Skeletal muscle satellite cell (primary cell): ENCODE results near the gene MEF2C. TPM values are rescaled to one million over a fixed set of nuclear protein-coding genes. Genes with fewer than 3 reads are reported as not detected.
"Not testable (repeated sequence)": the region's sequence is repeated elsewhere in the genome, so short reads cannot be mapped to it uniquely, and the experiment has no call there.

Experiments used
- H3K27me3 ChIP-seq: 2 replicates; pipeline ENCODE4 v1.7.0; 2013; ENCODE audit warnings: low read length; ENCODE audit not compliant: control insufficient read depth, insufficient read depth
- H3K36me3 ChIP-seq: 2 replicates; pipeline ENCODE4 v1.7.0; 2013; ENCODE audit warnings: mild to moderate bottlenecking, control low read depth, low read length; ENCODE audit not compliant: insufficient read depth
- H3K4me1 ChIP-seq: 2 replicates; pipeline ENCODE4 v1.7.0; 2013; ENCODE audit warnings: low read length; ENCODE audit not compliant: control insufficient read depth, insufficient read depth
- H3K4me2 ChIP-seq: 2 replicates; pipeline ENCODE4 v1.7.0; 2013; ENCODE audit warnings: mild to moderate bottlenecking, low read length
- H3K4me3 ChIP-seq: 2 replicates; pipeline ENCODE4 v1.7.0; 2013; ENCODE audit warnings: low read length
- H3K9ac ChIP-seq: 2 replicates; pipeline ENCODE4 v1.7.0; 2013; ENCODE audit warnings: mild to moderate bottlenecking, low read depth, low read length, moderate library complexity
- H3K9me3 ChIP-seq: replicated peaks from 2 replicates; pipeline ENCODE4 v1.7.0; 2013; ENCODE audit warnings: mild to moderate bottlenecking, control low read depth, low read length
- total RNA-seq: library from RNA; depleted of rRNA; stranded (reverse); fragments of >200 nt; gene quantifications from 2 replicates; pipeline ENCODE4 v1.2.3, GENCODE V29; 2012; rRNA removed

The MEF2C gene
- total RNA-seq: 2.3 and 23.2 TPM in 2 replicates

DNA sequence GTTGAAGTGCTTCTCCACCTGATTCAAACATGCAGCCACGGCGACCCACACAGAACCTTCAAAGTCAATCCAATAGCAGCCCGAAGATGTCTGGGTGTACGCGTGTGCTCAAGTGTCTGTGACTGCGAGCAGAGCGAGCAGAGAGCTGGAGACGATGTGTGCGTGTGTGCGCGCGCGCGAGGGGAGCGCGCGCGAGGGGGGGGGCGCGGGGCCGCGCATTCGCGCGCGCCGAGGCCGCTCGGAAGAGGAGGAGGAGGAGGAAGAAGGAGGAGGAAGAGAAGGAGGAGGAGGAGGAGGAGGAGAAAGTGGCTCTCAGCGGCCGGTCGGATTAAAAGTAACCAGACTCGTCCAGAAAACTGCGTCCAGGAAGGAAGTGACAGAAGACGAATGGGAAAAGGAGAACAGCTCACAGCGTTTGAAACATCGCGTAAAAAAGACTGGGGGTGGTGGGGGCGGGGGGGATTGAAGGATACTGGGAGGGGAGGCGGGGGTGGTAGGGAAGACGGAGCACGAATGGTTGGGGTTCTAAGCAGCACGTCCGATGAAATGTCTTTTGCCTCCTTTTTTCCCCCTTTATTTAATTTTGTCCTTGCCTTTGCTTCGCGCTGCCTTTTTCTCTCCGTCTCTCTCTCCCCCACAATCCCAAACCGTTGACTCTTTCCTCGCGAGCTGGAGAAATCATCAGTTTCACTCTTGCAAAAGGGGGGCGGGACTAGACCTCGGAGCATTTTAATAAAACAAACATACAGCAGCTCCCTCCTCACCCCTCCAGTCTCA lies at the start of gene MEF2C:
MEF2C (minus strand) TSS at position 126 of the 777 bp plus-strand sequence. CDS start 59,396 bp downstream, outside the sequence.
- H3K36me3 ChIP-seq: no peaks in the 10 kb centered on the region
- H3K27me3 ChIP-seq: no peaks in the 10 kb centered on the region
- H3K4me1 ChIP-seq: peaks cover 10% of the 10 kb centered on the region
- H3K4me3 ChIP-seq: peak within 1 kb of the TSS; percentile 83
- H3K4me2 ChIP-seq: peak within 1 kb of the TSS; percentile 90
- peak within 1 kb of the TSS; percentile 86 for H3K9ac ChIP-seq
- H3K9me3 ChIP-seq: no peaks in the 10 kb centered on the region

GRCh38 chr5:88932541-88932940 lies 49.6 kb upstream of the MEF2C start:
- Histone ChIP-seq H3K9me3 (no peaks in the 10 kb centered on the region), H3K36me3 (no peaks in the 10 kb centered on the region), H3K9ac (no peak overlapping the region), H3K4me2 (no peak overlapping the region), H3K4me3 (no peak overlapping the region), H3K27me3 (no peaks in the 10 kb centered on the region), H3K4me1 (no peaks in the 10 kb centered on the region)

DNA sequence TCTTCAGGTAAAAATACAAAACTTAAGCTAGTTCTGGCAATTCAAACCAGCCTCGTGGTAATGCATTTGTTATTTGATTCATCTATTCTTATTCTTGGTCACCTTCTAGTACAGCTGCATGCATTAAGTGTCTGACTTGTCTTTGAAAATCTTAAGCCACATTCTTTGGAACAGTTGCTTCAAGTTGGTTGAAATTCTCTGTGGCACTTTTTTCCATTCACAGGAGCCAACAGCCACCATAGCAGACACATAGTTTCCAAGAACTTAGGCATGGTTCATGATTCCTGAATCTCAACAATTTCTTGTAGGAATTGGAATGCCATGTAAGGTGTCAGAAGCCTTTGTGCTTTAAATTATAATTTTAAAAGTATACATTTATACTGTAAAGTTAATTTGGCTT lies 47.4 kb upstream of the MEF2C start:
- H3K27me3 ChIP-seq: no peaks in the 10 kb centered on the region
- no peak overlapping the region for H3K9ac ChIP-seq
- no peaks in the 10 kb centered on the region for H3K9me3 ChIP-seq
- H3K4me2 ChIP-seq: no peak overlapping the region
- no peaks in the 10 kb centered on the region for H3K36me3 ChIP-seq
- no peak overlapping the region for H3K4me3 ChIP-seq
- H3K4me1 ChIP-seq: no peaks in the 10 kb centered on the region

DNA sequence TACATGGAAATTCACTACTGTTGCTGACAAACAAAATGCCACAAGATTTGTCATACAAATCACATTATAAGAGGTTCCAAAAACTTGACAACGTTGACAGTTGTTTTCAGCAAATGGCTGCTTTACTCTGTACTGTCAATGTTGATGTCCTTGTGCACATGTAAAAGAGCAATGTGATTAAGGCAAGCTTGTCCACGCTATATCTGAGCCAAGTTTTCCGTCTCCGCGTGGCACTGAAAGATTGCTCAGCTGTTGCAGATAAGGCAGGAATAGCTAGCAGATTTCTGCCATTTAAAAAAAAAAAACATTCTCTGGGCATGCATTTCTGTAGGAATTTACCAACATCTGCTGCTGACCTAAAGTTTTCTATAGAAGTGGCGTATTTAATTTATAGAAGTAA lies 46.4 kb upstream of the MEF2C start:
- H3K27me3 ChIP-seq: no peaks in the 10 kb centered on the region
- no peaks in the 10 kb centered on the region for H3K4me1 ChIP-seq
- no peaks in the 10 kb centered on the region for H3K36me3 ChIP-seq
- no peak overlapping the region for H3K4me3 ChIP-seq
- H3K9ac ChIP-seq: no peak overlapping the region
- no peaks in the 10 kb centered on the region for H3K9me3 ChIP-seq
- no peak overlapping the region for H3K4me2 ChIP-seq

DNA sequence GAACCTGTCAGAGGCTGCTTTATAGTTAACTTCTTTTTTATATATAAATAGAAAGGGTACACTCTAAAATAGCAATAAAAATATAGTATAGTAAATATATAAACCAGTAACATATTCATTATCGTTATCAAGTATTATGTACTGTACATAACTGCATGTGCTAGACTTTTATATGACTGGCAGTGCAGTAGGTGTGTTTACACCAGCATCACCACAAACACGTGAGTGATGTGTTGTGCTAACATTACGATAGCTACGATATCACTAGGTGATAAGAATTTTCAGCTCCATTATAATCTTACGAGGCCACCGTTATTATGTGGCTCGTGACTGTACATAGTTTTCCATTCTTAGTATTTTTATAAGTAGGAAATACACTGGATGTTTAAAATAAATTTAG lies 43.8 kb upstream of the MEF2C start:
- no peak overlapping the region for H3K4me2 ChIP-seq
- H3K4me3 ChIP-seq: no peak overlapping the region
- no peaks in the 10 kb centered on the region for H3K27me3 ChIP-seq
- no peaks in the 10 kb centered on the region for H3K9me3 ChIP-seq
- no peaks in the 10 kb centered on the region for H3K4me1 ChIP-seq
- H3K9ac ChIP-seq: no peak overlapping the region
- no peaks in the 10 kb centered on the region for H3K36me3 ChIP-seq

GRCh38 chr5:88925692-88926490 lies 42.9 kb upstream of the MEF2C start:
- Histone ChIP-seq H3K4me2 (no peak overlapping the region), H3K4me1 (no peaks in the 10 kb centered on the region), H3K4me3 (no peak overlapping the region), H3K36me3 (no peaks in the 10 kb centered on the region), H3K9me3 (no peaks in the 10 kb centered on the region), H3K9ac (no peak overlapping the region), H3K27me3 (no peaks in the 10 kb centered on the region)

DNA sequence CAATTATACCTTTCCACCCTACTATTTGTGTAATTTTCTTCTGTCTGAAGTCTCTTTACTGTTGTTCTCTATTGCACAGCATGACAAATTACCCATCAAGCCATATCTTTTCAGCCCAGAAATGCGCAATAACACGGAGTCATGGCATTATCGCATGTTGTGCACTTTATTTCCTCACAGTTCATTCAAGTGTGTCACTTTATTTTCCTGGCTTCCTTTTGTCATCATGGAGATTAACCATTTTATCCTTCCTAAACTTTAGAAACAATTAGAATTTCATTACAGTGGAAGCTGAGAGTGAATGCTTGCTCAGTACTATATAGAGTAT lies 41.3 kb upstream of the MEF2C start:
- H3K9me3 ChIP-seq: no peaks in the 10 kb centered on the region
- H3K9ac ChIP-seq: no peak overlapping the region
- H3K4me3 ChIP-seq: no peak overlapping the region
- no peak overlapping the region for H3K4me2 ChIP-seq
- no peaks in the 10 kb centered on the region for H3K27me3 ChIP-seq
- H3K36me3 ChIP-seq: no peaks in the 10 kb centered on the region
- H3K4me1 ChIP-seq: no peaks in the 10 kb centered on the region

DNA sequence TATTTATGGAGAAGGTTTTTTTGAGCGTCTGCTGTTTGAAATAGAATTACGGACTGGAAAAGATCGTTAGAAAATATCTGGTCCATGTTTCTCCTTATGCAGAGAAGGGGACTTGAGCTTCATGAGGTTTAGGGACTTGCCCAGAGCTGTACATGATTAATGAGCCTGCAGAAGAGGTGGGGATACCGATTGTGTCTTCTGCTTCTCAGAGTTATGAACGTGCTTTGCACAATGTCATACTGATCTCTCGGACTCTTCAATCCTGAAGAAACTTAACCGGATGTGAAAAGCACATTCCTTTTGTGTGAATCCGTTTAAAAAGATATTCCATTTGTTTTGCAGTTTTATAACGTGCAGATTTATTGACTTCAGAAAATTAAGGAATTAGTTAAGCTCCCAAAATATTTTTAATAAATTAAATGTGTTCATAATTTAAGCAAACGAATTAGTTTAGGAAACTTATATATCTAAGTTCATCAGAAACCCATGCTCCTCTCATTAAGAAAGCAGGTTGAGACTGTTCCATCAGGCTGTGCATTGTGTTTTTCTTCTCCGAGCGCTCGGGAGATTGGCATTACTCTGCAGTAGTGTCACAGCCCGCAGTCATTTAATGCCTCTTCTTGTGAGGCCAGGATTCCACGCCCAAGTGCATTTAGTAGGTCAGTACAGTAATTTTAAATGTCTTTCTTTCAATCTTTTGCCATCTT lies 40.8 kb upstream of the MEF2C start:
- Histone ChIP-seq H3K9ac (no peak overlapping the region), H3K9me3 (no peaks in the 10 kb centered on the region), H3K4me3 (no peak overlapping the region), H3K27me3 (no peaks in the 10 kb centered on the region), H3K4me2 (no peak overlapping the region), H3K36me3 (no peaks in the 10 kb centered on the region), H3K4me1 (no peaks in the 10 kb centered on the region)

DNA sequence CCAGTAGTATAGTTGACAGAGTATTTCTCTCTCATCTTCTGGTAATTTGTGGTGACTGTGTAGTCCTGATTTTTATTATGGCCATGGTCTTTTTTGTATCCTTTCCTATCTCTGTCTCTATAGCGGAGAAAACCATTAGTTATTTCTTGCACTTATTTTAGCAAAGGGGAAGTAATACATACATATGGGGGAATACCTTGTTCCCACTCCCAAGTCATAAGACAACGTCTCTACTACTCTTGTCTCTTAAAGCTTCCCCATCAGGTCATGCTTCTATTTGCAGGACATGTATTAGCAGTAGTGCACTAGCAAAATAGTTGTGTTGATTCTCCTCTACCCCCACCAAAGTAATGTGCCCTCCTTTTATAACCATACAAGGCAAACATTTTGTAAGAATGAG lies 29.8 kb upstream of the MEF2C start:
- H3K36me3 ChIP-seq, H3K4me2 ChIP-seq, H3K27me3 ChIP-seq, H3K9me3 ChIP-seq, H3K4me1 ChIP-seq, H3K4me3 ChIP-seq, H3K9ac ChIP-seq: not testable (repeated sequence)

DNA sequence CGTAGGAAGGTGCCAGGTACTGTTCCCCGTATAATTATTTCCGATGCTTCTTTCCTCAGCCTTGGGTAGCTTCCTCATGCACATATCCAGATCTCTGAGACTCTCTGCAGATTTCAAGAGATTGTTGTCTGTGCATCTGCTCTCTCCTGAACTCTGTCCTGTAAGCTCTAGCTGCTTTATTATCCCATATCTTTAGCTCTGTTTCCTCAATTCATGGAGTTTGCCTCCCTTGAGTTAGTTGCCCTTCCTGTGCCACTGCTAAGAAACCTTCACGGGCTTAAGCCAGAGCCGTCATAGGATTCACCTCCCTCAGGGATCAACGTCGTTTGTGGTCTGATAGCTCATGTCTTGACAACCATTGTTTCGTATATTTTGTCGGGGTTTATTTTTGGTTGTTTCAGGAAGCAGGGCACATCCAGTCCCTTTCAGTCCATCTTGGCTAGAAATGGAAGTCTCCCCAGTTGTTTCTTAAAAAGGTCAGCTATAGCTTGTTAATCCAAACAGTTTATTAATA lies 28.1 kb upstream of the MEF2C start:
- H3K36me3 ChIP-seq, H3K4me3 ChIP-seq, H3K9ac ChIP-seq, H3K4me1 ChIP-seq, H3K27me3 ChIP-seq, H3K9me3 ChIP-seq, H3K4me2 ChIP-seq: not testable (repeated sequence)

DNA sequence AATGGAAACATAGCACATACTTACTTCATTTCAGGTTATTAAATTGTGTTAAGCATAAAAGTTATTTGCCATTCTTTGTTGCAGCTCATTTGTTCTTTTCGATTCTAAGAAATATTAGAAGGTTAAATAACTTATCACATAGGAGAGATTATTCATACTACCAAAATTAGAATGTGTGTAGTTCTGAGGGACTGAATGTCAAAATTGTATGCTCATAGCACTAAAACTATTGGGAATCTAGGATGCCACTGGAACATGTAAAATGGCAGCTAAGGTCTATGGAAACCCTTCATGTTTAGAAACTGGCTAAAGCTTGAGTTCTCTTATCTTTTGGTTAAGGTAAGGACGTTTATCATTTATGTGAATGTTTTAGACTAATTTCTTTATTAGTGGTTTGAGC lies 21.5 kb upstream of the MEF2C start:
- H3K36me3 ChIP-seq, H3K4me3 ChIP-seq, H3K9ac ChIP-seq, H3K4me1 ChIP-seq, H3K9me3 ChIP-seq, H3K27me3 ChIP-seq, H3K4me2 ChIP-seq: not testable (repeated sequence)
